Ascending aorta (tissue), 2 donors: ENCODE data around the gene DEPDC5. TPM values are rescaled to one million over a fixed set of nuclear protein-coding genes. Genes with fewer than 3 reads are reported as not detected.

Experiments
- DNase-seq, 2 donors: peaks; one replicate each; pipeline ENCODE4 v3.0.0-alpha.2; 2019; ENCODE audit warnings: low spot score in 2 of 2
- H3K27ac ChIP-seq, 2 donors: fragments of 200-600 bp; sonication (generic); one replicate each; pipeline ENCODE4 v1.5.1; 2016 to 2017; ENCODE audit warnings: mild to moderate bottlenecking in 1 of 2
- H3K27me3 ChIP-seq: fragments of 200-600 bp; sonication (generic); one replicate; pipeline ENCODE4 v1.5.1; 2017
- H3K36me3 ChIP-seq, 2 donors: fragments of 200-600 bp; sonication (generic); one replicate each; pipeline ENCODE4 v1.5.1; 2016
- H3K4me1 ChIP-seq, 2 donors: fragments of 200-600 bp; sonication (generic); one replicate each; pipeline ENCODE4 v1.5.1; 2016 to 2017; ENCODE audit warnings: mild to moderate bottlenecking in 1 of 2
- H3K4me3 ChIP-seq, 2 donors: fragments of 200-600 bp; sonication (generic); one replicate each; pipeline ENCODE4 v1.5.1; 2016 to 2017; ENCODE audit warnings: mild to moderate bottlenecking in 1 of 2
- H3K9me3 ChIP-seq, 2 donors: fragments of 200-600 bp; sonication (generic); one replicate each; pipeline ENCODE4 v1.5.1; 2016
- intact Hi-C: fragments of 100-400 bp; cut with DNase I; formaldehyde crosslinking; loops from one replicate; pipeline ENCODE4 v1.15.1; 2023
- total RNA-seq: library from RNA; depleted of rRNA; stranded (reverse); fragments of >200 nt; gene quantifications from one replicate; pipeline ENCODE4 v1.1.0, GENCODE V29; 2016
- TF ChIP-seq, protein P1 (sequence below), 3 experiments: fragments of 200-600 bp in 2 of 3; fragments of 450-650 bp in 1 of 3; sonication (generic) in 2 of 3; IDR thresholded peaks; one replicate each; pipeline ENCODE4 v1.5.1; 2016 to 2019; ENCODE audit warnings: antibody characterized with exemption in 3 of 3, mild to moderate bottlenecking in 1 of 3, moderate library complexity in 1 of 3

The DEPDC5 gene
- total RNA-seq, 1 donor from 2014 or later = 5.2 TPM

DNA sequence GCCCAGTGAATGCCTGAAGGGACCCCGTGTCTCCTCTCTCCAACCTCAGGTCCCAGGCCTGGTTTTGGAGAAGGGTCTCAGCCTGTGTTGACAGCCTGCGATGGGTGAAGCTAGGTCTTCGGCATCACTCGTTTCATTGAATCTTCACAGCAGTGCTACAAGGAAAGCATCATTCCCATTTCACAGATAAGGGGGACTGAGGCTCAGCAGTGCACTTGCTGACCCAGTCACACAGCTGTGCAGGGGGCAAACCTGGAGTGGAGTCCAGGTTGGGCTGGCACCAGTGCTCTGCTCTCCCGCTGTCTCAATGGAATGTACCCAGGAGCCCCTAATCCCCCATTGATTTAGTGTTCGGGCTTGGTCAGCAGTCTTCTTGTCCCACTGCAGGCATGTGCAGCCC lies 179.6 kb downstream of the DEPDC5 start:
- no peaks in the 10 kb centered on the region for H3K4me1 ChIP-seq
- H3K27me3 ChIP-seq = no peaks in the 10 kb centered on the region
- no peaks in the 10 kb centered on the region for H3K36me3 ChIP-seq
- DNase-seq = no peak
- TF ChIP-seq, protein P1, sequence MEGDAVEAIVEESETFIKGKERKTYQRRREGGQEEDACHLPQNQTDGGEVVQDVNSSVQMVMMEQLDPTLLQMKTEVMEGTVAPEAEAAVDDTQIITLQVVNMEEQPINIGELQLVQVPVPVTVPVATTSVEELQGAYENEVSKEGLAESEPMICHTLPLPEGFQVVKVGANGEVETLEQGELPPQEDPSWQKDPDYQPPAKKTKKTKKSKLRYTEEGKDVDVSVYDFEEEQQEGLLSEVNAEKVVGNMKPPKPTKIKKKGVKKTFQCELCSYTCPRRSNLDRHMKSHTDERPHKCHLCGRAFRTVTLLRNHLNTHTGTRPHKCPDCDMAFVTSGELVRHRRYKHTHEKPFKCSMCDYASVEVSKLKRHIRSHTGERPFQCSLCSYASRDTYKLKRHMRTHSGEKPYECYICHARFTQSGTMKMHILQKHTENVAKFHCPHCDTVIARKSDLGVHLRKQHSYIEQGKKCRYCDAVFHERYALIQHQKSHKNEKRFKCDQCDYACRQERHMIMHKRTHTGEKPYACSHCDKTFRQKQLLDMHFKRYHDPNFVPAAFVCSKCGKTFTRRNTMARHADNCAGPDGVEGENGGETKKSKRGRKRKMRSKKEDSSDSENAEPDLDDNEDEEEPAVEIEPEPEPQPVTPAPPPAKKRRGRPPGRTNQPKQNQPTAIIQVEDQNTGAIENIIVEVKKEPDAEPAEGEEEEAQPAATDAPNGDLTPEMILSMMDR (IDR thresholded peaks at IDR 0.05) = no peak
- H3K27ac ChIP-seq = no peak overlapping the region
- intact Hi-C loops = loop anchor here (5.0 kb wide), 1 partner anchor 51 kb away; no protein-coding TSS in a partner anchor
- H3K4me3 ChIP-seq = no peak overlapping the region
- no peaks in the 10 kb centered on the region for H3K9me3 ChIP-seq

DNA sequence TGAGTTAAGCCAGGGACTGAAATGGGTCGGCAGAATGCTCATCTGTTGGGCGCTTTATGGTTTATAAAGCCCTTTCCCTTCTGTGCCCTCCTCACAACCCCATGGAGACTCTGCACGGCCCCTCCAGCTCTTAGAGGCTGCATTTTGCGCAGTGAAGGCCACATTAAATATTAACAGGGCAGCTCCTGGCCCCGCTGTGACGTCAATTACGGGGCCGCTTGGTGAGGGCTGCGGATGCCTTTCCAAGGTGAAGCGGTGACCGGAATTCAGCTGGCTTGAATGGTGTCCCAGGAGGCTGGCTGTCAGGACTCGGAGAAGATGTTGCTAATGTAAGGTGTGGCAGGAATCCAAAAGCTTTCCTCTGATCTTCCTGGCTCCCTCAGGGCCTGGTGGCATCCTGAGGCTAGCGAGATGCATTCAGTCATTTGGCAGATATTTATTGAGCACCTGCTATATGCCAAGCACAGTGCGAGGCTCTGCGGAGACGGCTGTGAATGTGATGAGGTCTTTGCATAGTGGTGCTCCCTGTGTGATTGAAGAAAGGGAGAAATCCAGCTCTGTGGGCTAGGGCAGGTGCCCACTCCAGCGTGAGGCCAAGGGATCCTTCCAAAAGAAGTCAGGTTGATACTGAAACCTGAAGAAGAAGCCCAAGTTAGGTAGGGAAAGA lies 180.1 kb downstream of the DEPDC5 start:
- no peaks in the 10 kb centered on the region for H3K4me1 ChIP-seq
- no peak for DNase-seq
- H3K36me3 ChIP-seq = no peaks in the 10 kb centered on the region
- TF ChIP-seq, protein P1 (IDR thresholded peaks at IDR 0.05) = no peak
- intact Hi-C loops = loop anchor here (5.0 kb wide), 1 partner anchor 52 kb away; no protein-coding TSS in a partner anchor
- no peaks in the 10 kb centered on the region for H3K9me3 ChIP-seq
- H3K27me3 ChIP-seq = no peaks in the 10 kb centered on the region
- no peak overlapping the region for H3K27ac ChIP-seq
- no peak overlapping the region for H3K4me3 ChIP-seq

- H3K4me3 ChIP-seq = no peak overlapping the region
- no peaks in the 10 kb centered on the region for H3K9me3 ChIP-seq
- H3K4me1 ChIP-seq = no peaks in the 10 kb centered on the region
- TF ChIP-seq, protein P1 (IDR thresholded peaks at IDR 0.05) = no peak
- no peak for DNase-seq
- H3K36me3 ChIP-seq = no peaks in the 10 kb centered on the region
- no peak overlapping the region for H3K27ac ChIP-seq
- H3K27me3 ChIP-seq = no peaks in the 10 kb centered on the region
- intact Hi-C loops = no loop called here
Measured at GRCh38 chr22:31935961-31936635, 182.3 kb downstream of the DEPDC5 start.

DNA sequence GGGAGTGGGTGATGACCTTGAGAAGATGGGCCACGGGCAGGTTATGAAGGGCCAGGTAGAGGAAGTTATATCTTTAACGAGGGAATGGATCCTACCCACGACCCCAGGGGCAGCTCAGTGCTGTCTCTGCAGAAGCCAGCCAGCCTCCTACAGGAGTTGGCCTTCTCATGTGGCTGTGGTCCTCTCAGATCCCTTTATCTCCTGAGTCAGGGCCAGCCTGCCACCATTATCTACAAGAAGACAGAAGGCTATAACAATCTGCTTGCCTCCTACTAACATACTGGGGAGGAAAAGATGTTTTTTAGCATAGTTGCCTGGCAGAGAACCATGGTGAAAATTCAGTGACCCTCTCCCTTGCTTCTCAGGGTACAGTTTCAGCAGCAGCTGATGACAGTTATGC lies 183.5 kb downstream of the DEPDC5 start:
- DNase-seq = no peak
- TF ChIP-seq, protein P1 (IDR thresholded peaks at IDR 0.05) = no peak
- no peaks in the 10 kb centered on the region for H3K27me3 ChIP-seq
- no peaks in the 10 kb centered on the region for H3K4me1 ChIP-seq
- no peak overlapping the region for H3K27ac ChIP-seq
- no peaks in the 10 kb centered on the region for H3K36me3 ChIP-seq
- no peaks in the 10 kb centered on the region for H3K9me3 ChIP-seq
- intact Hi-C loops = no loop called here
- H3K4me3 ChIP-seq = no peak overlapping the region

DNA sequence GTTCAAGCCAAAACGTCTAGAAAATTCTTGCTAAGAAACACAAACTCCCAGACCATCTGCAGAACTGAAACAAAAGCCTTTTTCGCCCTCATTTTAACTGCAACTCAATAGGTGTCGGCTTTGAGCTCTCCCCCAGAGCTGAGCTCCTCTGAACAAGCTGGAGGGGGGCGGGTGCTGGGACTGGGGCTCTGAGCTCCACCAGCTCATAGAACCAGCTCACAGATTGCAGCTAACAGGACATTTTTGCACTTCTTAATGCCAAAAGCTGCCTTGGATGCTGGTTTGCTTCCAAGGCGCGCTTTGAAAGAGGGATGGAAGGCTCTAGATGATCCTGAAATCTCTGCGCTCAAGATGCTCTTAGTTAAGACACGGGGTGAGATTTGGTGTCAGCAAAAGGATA lies 184.5 kb downstream of the DEPDC5 start:
- Histone ChIP-seq H3K27me3 (no peaks in the 10 kb centered on the region), H3K9me3 (no peaks in the 10 kb centered on the region), H3K27ac (no peak overlapping the region), H3K4me3 (no peak overlapping the region), H3K4me1 (no peaks in the 10 kb centered on the region), H3K36me3 (no peaks in the 10 kb centered on the region)
- DNase-seq = no peak
- TF ChIP-seq, protein P1 (IDR thresholded peaks at IDR 0.05) = no peak
- intact Hi-C loops = no loop called here
